OCI-LY7 (cell line): ENCODE measurements around the gene MAP1B. TPM values are rescaled to one million over a fixed set of nuclear protein-coding genes. Genes with fewer than 3 reads are reported as not detected.

Source experiments
- BruUV-seq: library from RNA; stranded (reverse); fragments of 400-500 nt; replicated peaks from 2 replicates; lab custom pipeline; 2021; lab: Mats Ljungman, UMichigan
- CTCF ChIA-PET: fragments of 300-600 bp; sonication (Branson Sonifier 250); formaldehyde crosslinking; loops from one replicate; lab custom pipeline; 2022; ENCODE audit warnings: antibody characterized with exemption; ENCODE audit not compliant: unreplicated experiment; lab: Charles Lee
- POLR2A ChIA-PET: fragments of 300-600 bp; sonication (Branson Sonifier 250); formaldehyde crosslinking; loops from one replicate; lab custom pipeline; 2022; ENCODE audit warnings: antibody characterized with exemption; lab: Charles Lee
- DNase-seq: peaks from one replicate; pipeline ENCODE4 v3.0.0-alpha.2; 2015; ENCODE audit warnings: low spot score
- H2AFZ ChIP-seq: fragments of 200-600 bp; sonication (generic), shearing (Covaris generic); 2 replicates; pipeline ENCODE4 v1.6.1; 2014; ENCODE audit warnings: mild to moderate bottlenecking, antibody characterized with exemption, low read length, moderate library complexity
- H3K27ac ChIP-seq: fragments of 200-600 bp; sonication (generic); 2 replicates; pipeline ENCODE4 v1.5.1; 2014; ENCODE audit warnings: mixed run types, low read depth, mild to moderate bottlenecking, moderate library complexity, low read length, inconsistent platforms; ENCODE audit not compliant: poor library complexity, severe bottlenecking
- H3K36me3 ChIP-seq: fragments of 200-600 bp; sonication (generic); 2 replicates; pipeline ENCODE4 v1.6.1; 2014; ENCODE audit warnings: mild to moderate bottlenecking, antibody characterized with exemption, low read length, moderate library complexity, mixed read lengths; ENCODE audit not compliant: insufficient read depth
- H3K4me1 ChIP-seq: fragments of 200-600 bp; sonication (generic); 2 replicates; pipeline ENCODE4 v1.5.1; 2014; ENCODE audit warnings: mild to moderate bottlenecking, low read length; ENCODE audit not compliant: insufficient read depth, poor library complexity, severe bottlenecking
- H3K4me2 ChIP-seq: fragments of 200-600 bp; sonication (generic); 2 replicates; pipeline ENCODE4 v1.6.1; 2014; ENCODE audit warnings: mild to moderate bottlenecking, low read length
- H3K4me3 ChIP-seq: fragments of 200-600 bp; sonication (generic); 2 replicates; pipeline ENCODE4 v1.5.1; 2014; ENCODE audit warnings: mild to moderate bottlenecking, low read depth, low read length; ENCODE audit not compliant: poor library complexity, severe bottlenecking
- H3K79me2 ChIP-seq: fragments of 200-600 bp; sonication (generic); 2 replicates; pipeline ENCODE4 v1.6.1; 2016; ENCODE audit warnings: low read depth, mild to moderate bottlenecking, low read length, moderate library complexity, mixed read lengths; ENCODE audit not compliant: insufficient read depth
- H3K9me2 ChIP-seq: fragments of 200-600 bp; sonication (generic); 2 replicates; pipeline ENCODE4 v1.6.1; 2016; ENCODE audit warnings: mild to moderate bottlenecking, low read length, mixed read lengths; ENCODE audit not compliant: insufficient read depth
- H3K9me3 ChIP-seq: fragments of 200-600 bp; sonication (generic); 2 replicates; pipeline ENCODE4 v1.6.1; 2014; ENCODE audit warnings: mild to moderate bottlenecking, mixed run types, low read length, mixed read lengths
- H4K20me1 ChIP-seq: fragments of 200-600 bp; sonication (generic); 2 replicates; pipeline ENCODE4 v1.6.1; 2014; ENCODE audit warnings: mild to moderate bottlenecking, antibody characterized with exemption, low read length, moderate library complexity, mixed read lengths; ENCODE audit not compliant: insufficient read depth
- CTCF ChIP-seq: fragments of 200-600 bp; sonication (generic); conservative IDR thresholded peaks from 2 replicates; pipeline ENCODE4 v1.5.1; 2014; ENCODE audit warnings: mild to moderate bottlenecking, antibody characterized with exemption, low read length, moderate library complexity, mixed read lengths
- EZH2phosphoT487 ChIP-seq: fragments of 200-600 bp; sonication (generic); IDR thresholded peaks from 2 replicates; pipeline ENCODE4 v1.6.1; 2018; ENCODE audit warnings: low read depth, borderline replicate concordance, mild to moderate bottlenecking, mixed run types, antibody characterized with exemption, low read length, moderate library complexity, mixed read lengths
- intact Hi-C: fragments of 100-400 bp; cut with micrococcal nuclease; formaldehyde crosslinking; loops from one replicate; pipeline ENCODE4 v1.10.0; 2022; ENCODE audit not compliant: unreplicated experiment
- total RNA-seq, 2 experiments: library from RNA; depleted of rRNA in 1 of 2; stranded (reverse); fragments of >200 nt in 1 of 2; shearing (Covaris generic) in 1 of 2; gene quantifications; 2 replicates each; pipeline ENCODE4 v1.2.3, GENCODE V29; 2014 to 2022

The MAP1B gene
- total RNA-seq, 2 experiments from 2014 or later: not detected

- no peaks in the 10 kb centered on the region for H4K20me1 ChIP-seq
- no peak overlapping the region for H3K4me3 ChIP-seq
- no peak overlapping the region for H3K4me2 ChIP-seq
- H2AFZ ChIP-seq: no peak overlapping the region
- TF ChIP-seq CTCF (no peak), EZH2phosphoT487 (no peak)
- H3K27ac ChIP-seq: no peak overlapping the region
- no peak for DNase-seq
- H3K4me1 ChIP-seq: no peaks in the 10 kb centered on the region
- no peaks in the 10 kb centered on the region for H3K36me3 ChIP-seq
- ChIA-PET POLR2A (no interaction called here), CTCF (no interaction called here)
- intact Hi-C loops: no loop called here
- no peaks in the 10 kb centered on the region for H3K9me3 ChIP-seq
- no peaks in the 10 kb centered on the region for H3K9me2 ChIP-seq
- no peaks in the 10 kb centered on the region for H3K79me2 ChIP-seq
- no TSS peak for BruUV-seq
These were observed 10.6 kb upstream of the MAP1B start for GRCh38 chr5:72096602-72097188.

- intact Hi-C loops: no loop called here
- H3K27ac ChIP-seq: no peak overlapping the region
These were observed 5.4 kb upstream of the MAP1B start for GRCh38 chr5:72101828-72102227.

More at GRCh38 chr5:72101828-72102227, 5.4 kb upstream of the MAP1B start:
- Histone ChIP-seq H3K9me3 (no peaks in the 10 kb centered on the region), H3K36me3 (no peaks in the 10 kb centered on the region), H3K4me2 (no peak overlapping the region), H3K9me2 (no peaks in the 10 kb centered on the region), H2AFZ (no peak overlapping the region), H3K4me1 (no peaks in the 10 kb centered on the region), H3K4me3 (no peak overlapping the region), H3K79me2 (no peaks in the 10 kb centered on the region), H4K20me1 (no peaks in the 10 kb centered on the region)
- no TSS peak for BruUV-seq
- no peak for DNase-seq
- TF ChIP-seq EZH2phosphoT487 (no peak), CTCF (no peak)
- POLR2A ChIA-PET: interaction anchor here (0.6 to 1.1 kb wide), 2 partner anchors 29 to 198 kb away, joined by 5 read pairs; no protein-coding TSS in a partner anchor
- CTCF ChIA-PET: no interaction called here
